Activated T-cell treated with anti-CD3 and anti-CD28 coated beads for 1 hour (primary cell): ENCODE data around the gene BMPR1A.
A peak's percentile ranks its signal among the peaks of the same experiment; 100 is the strongest.
"Not testable (repeated sequence)": the region's sequence is repeated elsewhere in the genome, so short reads cannot be mapped to it uniquely, and the experiment has no call there.

Experiments used
- DNase-seq: peaks from one replicate; pipeline ENCODE4 v3.0.0-alpha.2; 2020; ENCODE audit warnings: low read depth

The BMPR1A gene

GRCh38 chr10:86730227-86730626 is 26.2 kb upstream of the BMPR1A start:
- DNase-seq, result no peak

GRCh38 chr10:86732771-86733170 is 23.6 kb upstream of the BMPR1A start:
- no peak for DNase-seq

GRCh38 chr10:86733260-86733671 is 23.2 kb upstream of the BMPR1A start:
- no peak for DNase-seq

- no peak for DNase-seq
These were observed 22.0 kb upstream of the BMPR1A start for GRCh38 chr10:86734207-86734988.

GRCh38 chr10:86735278-86735677 is 21.1 kb upstream of the BMPR1A start:
- not testable (repeated sequence) for DNase-seq

GRCh38 chr10:86742230-86742629 is 14.2 kb upstream of the BMPR1A start:
- no peak for DNase-seq

GRCh38 chr10:86744067-86744725 is 12.2 kb upstream of the BMPR1A start:
- no peak for DNase-seq

- DNase-seq, result no peak
These were observed 8.4 kb upstream of the BMPR1A start for GRCh38 chr10:86747796-86748581.

- no peak for DNase-seq
These were observed 6.6 kb upstream of the BMPR1A start for GRCh38 chr10:86749854-86750253.

- DNase-seq, result no peak
These were observed 4.9 kb upstream of the BMPR1A start for GRCh38 chr10:86751477-86751876.

- no peak for DNase-seq
These were observed 4.1 kb upstream of the BMPR1A start for GRCh38 chr10:86752311-86752710.

- no peak for DNase-seq
These were observed 3.4 kb upstream of the BMPR1A start for GRCh38 chr10:86753051-86753450.

- no peak for DNase-seq
These were observed 2.6 kb upstream of the BMPR1A start for GRCh38 chr10:86753638-86754434.

- no peak for DNase-seq
These were observed 1.0 kb upstream of the BMPR1A start for GRCh38 chr10:86755454-86755739.

GRCh38 chr10:86755740-86756510 is 494 bp upstream of the BMPR1A start:
- peak; percentile 86 for DNase-seq

- no peak for DNase-seq
These were observed 924 bp downstream of the BMPR1A start for GRCh38 chr10:86757113-86757972.

- no peak for DNase-seq
These were observed 2.0 kb downstream of the BMPR1A start for GRCh38 chr10:86758189-86759072.

- DNase-seq, result no peak
These were observed 2.8 kb downstream of the BMPR1A start for GRCh38 chr10:86759073-86759672.

GRCh38 chr10:86763404-86763803 is 7.0 kb downstream of the BMPR1A start:
- DNase-seq, result no peak
